Fibroblast of mammary gland (primary cell): Measurements from ENCODE around the gene BRD3OS.

Experiments used
- DNase-seq: peaks from one replicate; pipeline ENCODE4 v3.0.0-alpha.2; 2010; ENCODE audit warnings: low read depth
- H3K4me3 ChIP-seq: 2 replicates; pipeline ENCODE4 v1.5.1; 2011; ENCODE audit warnings: low read depth, mild to moderate bottlenecking, low read length, moderate library complexity; ENCODE audit not compliant: control insufficient read depth
- CTCF ChIP-seq: conservative IDR thresholded peaks from 2 replicates; pipeline ENCODE4 v1.5.1; 2011; ENCODE audit warnings: low read depth, low read length, inconsistent platforms; ENCODE audit not compliant: control insufficient read depth, insufficient read depth

BRD3OS gene

GRCh38 chr9:133994353-133995011, 30.8 kb upstream of the BRD3OS start:
- peak; percentile 92 for TF ChIP-seq CTCF
- H3K4me3 ChIP-seq: no peak overlapping the region
- peak; percentile 58 for DNase-seq

GRCh38 chr9:133995012-133995896, 30.0 kb upstream of the BRD3OS start:
- H3K4me3 ChIP-seq: no peak overlapping the region
- TF ChIP-seq CTCF: peak; percentile 17
- DNase-seq: no peak

GRCh38 chr9:133996531-133997520, 28.5 kb upstream of the BRD3OS start:
- no peak overlapping the region for H3K4me3 ChIP-seq
- DNase-seq: peak; percentile 33
- TF ChIP-seq CTCF: no peak

- DNase-seq: no peak
- no peak overlapping the region for H3K4me3 ChIP-seq
- no peak for TF ChIP-seq CTCF
Measured at GRCh38 chr9:133997584-133997983, 27.7 kb upstream of the BRD3OS start.

- DNase-seq: no peak
- no peak for TF ChIP-seq CTCF
- H3K4me3 ChIP-seq: no peak overlapping the region
Measured at GRCh38 chr9:133998915-133999595, 26.2 kb upstream of the BRD3OS start.

- no peak overlapping the region for H3K4me3 ChIP-seq
- DNase-seq: no peak
- TF ChIP-seq CTCF: no peak
Measured at GRCh38 chr9:133999851-134000265, 25.4 kb upstream of the BRD3OS start.
